NCI-H748 (cell line): ENCODE measurements around the gene CACNB1.
A peak's percentile ranks its signal among the peaks of the same experiment; 100 is the strongest.

Source experiments
- DNase-seq: peaks from one replicate; lab custom pipeline; 2025; ENCODE audit not compliant: unreplicated experiment; lab: John Stamatoyannopoulos, UW

The CACNB1 gene

DNA sequence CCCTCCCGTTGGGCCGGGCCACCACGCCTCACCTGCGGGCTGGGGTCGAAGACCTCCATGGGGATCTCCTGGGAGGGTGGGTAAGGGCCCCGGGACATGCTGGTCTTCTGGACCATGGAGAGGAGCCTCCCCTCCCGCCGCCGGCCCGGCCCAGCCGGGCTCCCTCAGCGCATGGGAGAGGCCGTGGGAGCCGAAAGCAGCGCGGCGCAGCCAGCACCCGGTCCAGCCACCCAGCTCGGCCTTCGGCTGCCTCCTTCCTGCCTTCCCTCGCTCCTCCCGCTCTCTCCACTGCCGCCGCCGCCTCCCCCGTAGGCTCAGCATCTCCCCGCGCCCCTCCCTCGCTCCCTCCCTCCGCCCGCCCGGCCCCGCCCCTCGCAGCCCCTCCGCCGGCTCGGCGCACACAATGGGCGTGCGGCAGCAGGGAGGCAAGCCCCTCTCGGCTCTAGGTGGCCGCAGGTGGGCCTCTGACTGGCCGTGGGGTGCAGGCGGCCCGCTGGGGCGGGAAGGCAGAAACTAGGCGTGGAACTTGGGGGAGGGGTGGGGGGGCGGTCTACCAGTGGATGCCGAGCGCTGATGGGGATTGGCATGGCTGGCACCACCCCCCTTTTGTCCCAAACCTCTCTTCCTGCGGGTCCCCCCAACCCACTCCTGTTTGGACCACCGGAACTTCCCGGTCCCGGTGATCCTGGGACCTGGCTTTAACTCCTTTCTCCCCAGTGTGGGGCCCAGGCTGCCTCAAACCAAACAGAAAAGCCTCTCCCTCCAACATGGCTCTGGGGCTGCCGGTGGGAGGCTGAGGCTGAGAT is at the start of gene CACNB1:
Gene CACNB1, minus strand, starts transcription at position 290 of the 806 bp plus-strand sequence. Its CDS starts 174 bp downstream, at position 116.
- DNase-seq: peak; percentile 89

DNA sequence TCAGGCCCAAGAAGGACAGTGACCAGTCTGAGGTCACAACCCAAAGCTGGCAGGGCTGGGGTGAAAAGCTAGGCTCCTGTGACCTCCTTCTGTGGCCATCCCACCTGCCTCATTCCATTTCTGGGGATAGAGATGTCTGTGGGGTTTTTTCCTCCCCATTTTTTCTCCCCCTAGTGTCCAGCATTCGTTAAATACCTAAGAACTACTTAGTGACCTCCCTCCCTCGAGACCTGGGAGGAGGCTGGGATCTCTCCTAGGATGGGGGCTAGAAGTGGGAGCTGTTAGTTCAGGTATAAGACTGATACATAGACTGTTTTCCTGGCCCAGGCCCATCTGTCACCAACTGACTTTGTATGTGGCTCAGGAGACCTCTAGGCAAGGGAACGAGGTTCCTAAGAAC is 48.8 kb upstream of the CACNB1 start:
- no peak for DNase-seq

DNA sequence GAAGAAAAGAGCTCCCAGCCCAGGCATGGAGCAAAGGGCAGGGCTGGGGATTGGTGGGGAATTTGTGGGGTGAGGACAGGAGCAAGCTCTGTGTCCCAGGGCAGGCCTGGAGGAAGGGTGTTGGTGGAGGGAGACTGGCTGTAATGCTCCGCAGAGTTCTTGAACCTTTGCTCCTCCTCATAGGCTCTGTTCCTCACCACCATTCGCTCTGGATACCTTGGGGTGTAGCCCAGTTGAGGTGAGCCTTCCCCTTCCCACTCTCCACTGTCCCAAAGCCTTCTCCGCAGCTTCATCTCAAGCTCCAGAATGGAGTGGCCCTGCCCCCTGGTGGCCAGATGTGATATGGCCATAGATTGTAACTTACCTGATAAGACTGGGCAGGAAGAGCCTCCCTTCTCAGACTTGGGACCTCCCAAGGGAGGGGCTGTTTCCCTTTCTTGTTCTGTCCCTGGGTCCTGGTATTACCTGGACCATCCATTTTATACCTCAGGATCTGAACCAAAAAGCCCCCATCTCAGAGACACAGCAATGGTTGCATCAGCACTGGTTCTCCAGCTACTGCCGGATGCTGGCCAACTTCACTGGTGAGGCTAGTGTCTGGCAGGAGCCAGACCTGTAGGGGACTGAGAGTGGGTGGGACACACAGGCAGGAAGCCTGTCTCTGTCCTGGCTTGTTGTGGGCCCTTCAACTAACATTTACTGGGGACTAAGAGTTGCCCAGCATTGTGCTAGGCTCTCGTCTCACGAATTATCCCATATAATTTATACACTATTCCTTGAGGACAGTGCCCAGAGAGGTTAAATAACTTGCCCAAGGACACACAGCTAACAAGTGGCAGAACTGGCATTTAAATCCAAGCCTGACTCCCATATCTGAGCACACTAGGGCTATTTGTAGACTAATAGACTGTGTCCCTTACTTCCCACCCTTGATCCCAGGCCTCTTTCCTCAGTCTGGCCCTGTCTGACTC is 47.4 kb upstream of the CACNB1 start:
- peak; percentile 79 for DNase-seq

DNA sequence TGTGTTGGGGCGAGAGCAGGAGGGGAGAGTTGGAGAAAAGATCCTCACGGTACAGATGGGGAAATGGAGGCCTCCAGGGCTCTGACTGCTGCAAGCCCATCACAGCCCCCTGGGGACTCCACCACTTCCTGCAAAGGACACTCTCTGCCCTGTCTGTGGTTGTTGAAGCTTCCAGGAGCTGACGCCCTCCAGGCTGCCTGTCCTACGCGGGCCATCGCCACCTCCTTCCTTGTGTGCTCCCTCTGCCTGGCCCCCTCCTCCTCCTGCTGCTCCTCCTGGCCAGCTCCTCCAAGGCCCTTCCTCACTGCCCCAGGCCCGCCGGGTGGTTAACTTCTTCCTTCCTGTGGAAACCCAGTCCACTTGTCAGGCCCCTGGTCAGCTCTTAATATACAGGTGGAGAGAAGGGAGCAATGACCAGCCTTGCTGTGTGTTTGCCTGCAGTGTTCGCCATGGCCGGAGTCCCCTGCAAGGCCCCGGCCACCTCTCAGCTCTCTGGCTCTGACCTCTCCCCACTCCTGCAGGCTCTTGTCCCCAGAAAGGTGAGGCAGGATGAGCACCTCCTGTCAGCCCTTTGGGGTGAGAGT is 46.6 kb upstream of the CACNB1 start:
- DNase-seq: no peak

DNA sequence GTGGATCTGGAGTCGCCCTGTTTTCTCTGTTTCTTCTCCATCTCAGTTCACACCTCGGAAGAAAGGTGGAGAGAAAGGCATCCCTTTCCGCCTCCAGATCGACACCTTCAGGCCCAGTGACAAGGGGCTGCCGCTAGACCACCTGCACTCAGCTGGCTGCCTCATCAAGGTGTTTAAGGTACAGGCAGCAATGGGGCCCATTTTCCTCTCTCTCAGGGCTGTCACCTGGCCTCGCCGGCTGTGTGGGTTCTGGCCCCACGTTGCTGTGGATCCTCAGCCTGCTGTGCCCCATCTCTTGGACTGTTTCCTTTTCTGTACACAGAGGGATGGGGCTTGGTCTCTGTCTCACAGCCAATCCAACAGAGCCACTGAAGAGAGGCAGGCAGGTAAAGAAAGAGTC is 45.7 kb upstream of the CACNB1 start:
- no peak for DNase-seq

DNA sequence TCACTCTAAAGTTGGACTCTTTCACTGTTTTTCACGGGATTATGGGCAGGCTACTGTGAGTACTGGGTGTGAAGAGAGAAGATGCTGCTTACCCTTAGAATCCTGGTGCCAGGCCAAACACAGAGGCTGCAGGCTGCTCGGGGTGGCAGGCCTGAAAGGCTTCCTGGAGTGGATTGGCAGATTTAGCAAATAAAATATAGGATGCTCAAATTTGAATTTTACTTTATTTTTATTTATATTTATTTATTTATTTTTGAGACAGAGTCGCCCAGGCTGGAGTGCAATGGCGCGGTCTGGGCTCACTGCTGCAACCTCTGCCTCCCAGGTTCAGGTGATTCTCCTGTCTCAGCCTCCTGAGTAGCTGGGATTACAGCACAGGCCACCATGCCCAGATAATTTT is 43.2 kb upstream of the CACNB1 start:
- no peak for DNase-seq

DNA sequence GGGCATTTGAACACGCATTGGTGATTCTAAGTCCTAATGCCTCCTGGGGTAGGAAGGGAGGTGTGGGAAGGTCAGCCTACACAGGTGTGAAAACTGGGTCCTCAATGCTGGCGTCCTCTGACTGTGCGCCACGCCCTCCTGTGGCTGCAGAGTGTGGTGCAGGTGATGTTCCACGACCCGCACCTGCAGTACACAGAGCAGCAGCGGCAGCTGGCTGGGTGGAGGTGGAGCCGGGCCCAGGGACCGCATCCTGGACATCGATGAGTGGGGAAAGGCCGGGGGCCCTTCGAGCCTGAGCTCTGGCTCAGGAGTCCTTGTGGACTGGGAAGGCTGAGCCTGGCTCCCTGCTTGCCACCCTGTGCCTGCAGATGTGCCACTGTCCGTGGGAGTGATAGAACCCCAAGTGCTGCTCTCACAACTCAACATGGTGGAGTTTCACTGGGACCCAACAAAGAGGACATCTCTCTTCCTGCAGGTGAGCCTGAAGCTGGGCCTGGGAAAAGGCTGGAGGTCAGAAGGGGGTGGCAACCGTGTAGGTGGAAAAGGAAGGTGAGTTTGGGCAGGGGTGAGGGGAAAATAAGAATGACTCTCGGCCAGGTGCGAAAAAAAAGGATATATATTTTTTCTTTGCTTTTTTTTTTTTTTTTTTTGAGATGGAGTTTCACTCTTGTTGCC is 42.3 kb upstream of the CACNB1 start:
- peak; percentile 80 for DNase-seq

DNA sequence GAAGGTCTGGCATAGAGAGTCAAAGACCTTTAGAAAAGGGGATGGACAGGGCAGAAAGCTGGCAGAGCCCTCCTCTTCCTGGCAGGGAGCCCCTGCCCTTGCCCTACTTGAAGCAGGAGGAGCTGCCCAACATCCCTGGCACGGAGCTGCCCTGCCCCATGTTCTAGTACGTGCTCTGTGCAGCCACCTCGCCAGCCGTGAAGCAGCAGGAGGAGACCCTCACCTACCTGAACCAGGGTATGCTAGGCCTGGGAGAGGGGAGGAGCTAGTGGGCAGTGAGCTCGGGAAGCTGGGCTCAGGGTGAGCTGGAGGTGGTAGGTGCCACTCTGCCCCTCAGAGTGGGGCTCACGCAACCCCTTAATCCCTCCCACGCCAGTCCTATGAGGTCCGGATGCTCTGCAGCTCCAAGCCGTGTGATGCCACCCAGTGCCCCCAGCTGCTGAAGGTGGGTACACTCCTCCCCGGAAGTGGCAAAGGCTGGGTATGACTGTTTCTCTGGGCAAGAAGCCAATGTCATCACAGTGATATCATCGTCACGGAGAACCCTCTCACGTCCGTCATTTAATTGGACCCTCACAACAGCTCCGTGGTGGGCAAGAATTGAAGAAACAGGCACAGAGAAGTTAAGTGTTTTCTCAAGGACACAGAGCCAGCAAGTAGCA is 41.0 kb upstream of the CACNB1 start:
- DNase-seq: peak; percentile 68

DNA sequence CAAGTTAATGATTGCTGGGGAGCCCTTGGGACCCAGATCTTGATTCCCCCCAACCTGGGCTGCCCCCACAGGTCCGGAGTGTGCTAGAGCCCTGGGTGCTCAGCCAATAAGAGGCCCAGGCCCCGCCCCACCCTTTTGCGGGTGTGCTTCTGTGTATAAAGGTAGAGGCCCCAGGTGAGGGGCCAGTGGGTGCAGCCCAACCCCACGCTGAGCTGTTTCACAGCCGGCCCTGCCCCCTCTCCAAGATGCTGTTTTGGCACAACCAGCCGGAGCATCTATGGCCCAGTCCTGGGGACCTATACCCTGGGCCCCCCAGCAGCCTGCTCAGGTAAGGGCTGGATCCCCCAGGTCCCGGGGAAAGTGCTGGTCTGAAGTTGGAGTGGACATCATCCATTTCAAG is 40.1 kb upstream of the CACNB1 start:
- DNase-seq: no peak

DNA sequence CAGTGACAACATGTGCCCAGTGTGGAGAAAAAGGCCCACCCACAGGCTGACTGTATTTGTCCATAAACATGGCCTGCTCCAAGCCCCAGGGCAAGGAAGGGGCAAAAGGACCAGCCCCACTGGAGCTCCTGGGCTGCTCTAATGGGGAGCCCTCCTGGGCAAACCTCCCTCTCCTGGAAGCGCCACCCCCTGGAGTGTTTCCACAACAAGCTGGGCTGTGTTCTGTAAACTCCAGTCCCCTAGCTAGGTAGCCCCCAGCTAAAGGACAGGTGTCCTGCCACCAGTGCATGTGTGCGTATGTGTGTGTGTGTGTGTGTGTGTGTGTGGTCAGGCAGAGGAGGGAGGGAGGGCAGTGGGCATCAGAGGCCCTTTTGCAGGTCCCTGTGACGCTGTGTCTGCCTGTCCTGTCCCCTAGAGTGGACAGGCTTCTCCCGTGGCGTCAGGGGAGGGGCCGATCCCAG is 39.5 kb upstream of the CACNB1 start:
- DNase-seq: peak; percentile 17

DNA sequence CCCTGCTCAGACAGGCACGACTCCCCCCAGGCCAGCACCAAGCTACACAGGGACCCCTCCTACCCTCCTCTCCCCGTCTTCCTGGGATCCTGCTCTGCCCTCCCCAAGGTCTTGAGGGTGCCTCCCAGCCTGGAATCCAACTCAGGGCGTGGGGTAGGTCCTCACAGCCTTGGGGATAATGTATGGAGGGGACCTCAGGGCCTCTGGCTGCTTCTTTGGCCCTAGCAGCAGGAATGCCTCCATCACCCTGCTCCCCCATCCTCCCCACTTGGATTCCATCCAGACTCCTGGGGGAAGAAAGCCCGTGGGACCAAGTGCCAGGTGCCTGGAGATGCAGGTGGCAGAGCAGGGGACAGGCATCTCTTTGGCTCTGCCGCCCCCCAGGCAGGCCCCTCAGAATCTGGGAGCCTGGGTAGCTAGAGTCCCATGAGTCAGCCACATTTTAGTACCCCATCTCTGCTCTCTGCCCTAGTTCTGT is 39.0 kb upstream of the CACNB1 start:
- DNase-seq: no peak

DNA sequence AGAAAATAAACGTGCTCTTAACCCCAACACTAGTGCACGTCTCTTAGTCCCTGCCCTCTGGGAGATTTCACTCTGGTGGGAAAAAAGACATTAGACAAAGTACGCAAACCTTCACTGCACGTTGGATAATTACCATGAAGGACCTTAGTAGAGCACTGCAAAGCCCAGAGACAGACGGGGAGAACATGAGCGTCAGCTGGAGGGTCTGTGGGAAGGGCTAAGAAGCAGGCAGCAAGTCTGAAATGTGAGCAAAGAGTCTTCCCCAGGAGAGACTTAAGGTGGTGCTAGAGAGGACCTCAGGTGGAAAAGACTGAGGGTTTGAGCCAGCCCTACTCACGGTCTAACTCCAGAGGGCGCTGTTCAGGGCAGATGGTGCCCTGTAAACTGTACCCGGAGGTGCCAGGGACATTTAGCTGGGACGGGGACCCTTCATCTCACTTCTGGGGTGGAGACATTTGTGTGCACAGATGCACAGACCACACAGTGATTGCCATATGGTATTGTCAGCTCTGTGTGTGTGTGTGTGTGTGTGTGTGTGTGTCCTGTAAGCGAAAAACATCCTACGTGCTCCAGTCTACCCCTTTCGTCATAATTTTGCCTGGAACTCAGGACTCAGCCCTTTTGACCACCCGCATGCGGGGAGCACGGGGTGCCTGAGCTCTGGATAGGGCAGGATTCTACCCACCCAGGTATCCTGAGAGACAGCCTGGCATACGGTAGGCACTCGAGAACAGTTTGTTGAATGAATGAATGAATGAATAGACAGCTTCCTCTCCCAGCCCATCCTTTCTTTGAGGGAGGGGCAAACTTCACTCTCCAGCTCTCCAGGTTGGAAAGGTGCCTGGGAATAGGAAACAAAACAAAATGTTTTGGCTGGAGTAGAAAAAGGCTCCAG is 38.3 kb upstream of the CACNB1 start:
- DNase-seq: peak; percentile 70

DNA sequence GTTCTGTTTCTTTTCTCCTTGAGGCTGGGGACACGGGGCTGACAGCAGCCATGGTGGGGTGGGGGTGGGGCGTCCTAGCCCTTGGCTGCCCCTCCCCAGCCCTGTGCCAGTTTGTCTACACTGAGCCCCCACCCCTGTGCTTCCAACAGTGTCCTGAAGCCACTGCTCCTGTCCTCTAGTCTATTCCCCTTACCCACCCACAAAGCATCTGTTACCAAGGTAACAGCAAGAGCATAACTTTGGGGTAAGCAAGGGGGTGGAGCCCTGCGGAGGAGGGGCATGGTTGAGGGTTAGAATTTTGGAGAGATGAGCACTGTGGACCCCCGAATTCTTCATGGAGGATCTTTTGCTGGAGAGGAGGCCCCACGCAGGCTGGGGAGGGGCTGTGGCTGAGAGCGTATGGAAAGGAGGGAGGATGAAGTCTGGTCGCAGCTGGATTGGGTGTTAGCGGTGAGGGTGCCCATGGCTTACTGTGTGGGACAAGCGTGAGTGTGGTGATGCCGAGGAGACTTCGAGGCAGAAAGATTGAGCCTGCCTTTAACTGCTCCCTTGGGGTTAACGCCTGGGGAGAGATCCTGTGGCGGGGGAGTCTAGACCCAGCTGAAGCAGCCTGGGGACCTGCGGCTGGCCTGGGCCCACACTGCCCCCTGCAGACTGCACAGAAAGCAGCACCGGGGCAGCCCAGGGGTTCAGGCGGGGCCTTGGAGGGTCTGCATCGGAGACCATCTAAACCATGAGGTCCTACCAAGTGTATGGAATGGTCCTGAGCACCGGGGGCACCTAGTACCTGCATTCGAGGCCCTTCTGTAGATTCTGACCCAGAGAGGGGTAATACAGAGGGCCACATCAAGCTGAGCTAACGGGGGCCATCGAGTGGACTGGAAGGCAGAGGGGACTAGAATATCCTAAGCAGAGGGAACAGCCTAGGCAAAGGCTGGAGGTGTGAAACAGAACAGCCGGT is 34.4 kb upstream of the CACNB1 start:
- peak; percentile 61 for DNase-seq

DNA sequence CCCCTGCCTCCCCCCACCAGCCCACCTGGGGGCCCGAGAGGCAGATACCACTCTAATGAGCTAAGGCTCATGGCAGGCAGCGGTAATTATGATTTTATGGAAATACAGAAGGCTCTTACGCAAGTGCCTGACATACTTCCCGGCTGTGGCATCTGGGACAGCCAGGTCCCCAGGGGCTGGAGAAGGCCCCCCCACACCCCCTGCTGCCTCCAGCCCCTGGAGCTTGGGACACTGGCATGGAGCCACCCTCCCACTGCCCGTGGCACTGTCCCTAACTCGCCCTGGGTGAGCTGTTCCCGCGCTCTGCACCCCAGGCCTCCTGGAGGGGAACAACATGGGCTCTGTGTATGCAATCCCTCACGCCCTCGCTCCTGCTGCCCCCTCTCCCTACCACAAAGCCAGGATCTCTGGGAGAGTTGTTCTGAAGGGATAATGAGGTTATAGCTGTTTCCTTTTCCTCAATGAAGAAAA is 33.7 kb upstream of the CACNB1 start:
- no peak for DNase-seq

DNA sequence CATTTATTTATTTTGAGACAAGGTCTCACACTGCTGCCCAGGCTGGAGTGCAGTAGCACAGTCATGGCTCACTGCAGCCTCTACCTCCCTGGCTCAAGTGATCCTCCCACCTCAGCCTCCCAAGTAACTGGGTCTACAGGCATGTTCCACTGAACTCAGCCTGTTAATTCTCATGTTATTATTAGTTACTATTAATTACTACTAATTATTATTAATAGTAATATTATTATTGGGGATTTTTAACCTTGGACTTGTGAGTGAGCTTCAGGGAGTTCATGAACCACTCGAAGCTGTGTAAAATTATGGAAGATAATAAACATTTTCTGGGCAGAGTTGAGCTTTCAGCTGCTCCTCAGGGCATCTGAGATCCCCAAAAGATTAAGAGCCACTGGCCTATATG is 32.9 kb upstream of the CACNB1 start:
- no peak for DNase-seq

DNA sequence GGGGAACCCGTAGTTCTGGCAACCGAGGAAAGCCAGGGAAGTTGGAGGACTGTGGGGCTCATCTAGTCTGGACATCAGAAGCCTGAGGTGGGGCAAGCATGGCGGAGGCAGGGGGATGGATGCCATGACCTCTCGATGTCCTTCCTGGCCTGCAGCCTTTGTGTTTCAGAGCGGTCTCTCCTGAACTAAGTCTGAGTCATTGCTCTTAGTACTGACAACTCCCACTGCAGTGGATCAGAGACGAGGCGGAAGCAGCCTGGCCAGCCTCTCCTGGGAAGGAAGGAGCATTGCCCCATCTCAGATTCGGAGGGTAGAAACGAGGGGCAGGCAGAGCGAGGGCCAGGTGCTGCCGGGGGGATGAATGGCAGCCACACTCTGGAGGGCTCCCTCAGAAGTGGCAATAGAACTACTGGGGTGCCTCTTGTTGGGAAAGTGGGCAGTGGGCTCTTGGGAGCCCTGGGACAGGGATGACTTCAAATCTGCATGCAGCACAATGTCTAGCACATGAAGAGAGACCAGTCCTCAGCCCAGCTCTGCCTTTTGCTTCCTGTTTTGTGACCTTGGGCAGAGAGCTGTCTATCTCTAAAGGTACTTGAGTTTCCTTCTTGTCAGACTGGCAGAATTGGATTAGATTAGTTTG is 31.9 kb upstream of the CACNB1 start:
- no peak for DNase-seq

DNA sequence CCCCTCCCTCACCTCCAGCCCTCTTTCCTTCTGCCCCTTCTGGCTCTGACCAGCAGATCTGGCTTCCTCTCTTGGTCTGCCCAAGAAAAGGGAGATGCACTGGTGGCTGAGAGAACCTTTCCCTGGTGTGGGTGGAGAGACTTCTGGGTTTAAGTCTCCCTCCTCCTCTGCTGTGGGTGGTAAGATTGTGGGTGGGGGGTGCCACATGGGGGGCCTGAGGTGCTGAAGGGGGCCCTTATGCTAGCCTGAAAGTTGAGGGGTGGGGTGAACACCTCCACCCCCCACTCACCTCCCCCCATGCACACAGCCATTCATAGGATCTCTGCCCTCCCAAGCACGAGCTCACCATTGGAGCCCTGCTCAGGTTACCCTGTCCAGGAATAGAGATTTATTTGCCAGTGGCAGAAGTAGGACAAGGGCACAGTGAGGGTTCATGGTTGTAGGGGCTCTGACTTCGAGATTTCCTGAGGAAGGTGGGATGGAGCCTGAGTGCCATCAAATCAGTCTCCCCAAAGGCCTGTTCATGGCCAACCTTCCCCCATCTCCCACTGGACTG is 30.0 kb upstream of the CACNB1 start:
- no peak for DNase-seq
